SU-DHL-6 (cell line): ENCODE results near the gene FIGLA.

Experiments
- CTCF ChIP-seq: fragments of 200-600 bp; sonication (generic); IDR thresholded peaks from one replicate; pipeline ENCODE4 v1.5.1; 2017; ENCODE audit warnings: antibody characterized with exemption, mild to moderate bottlenecking, low read length, moderate library complexity; ENCODE audit not compliant: insufficient read depth, poor library complexity, severe bottlenecking
- EZH2phosphoT487 ChIP-seq: fragments of 200-600 bp; sonication (generic), shearing (Covaris generic); conservative IDR thresholded peaks from 2 replicates; pipeline ENCODE4 v1.6.1; 2018; ENCODE audit warnings: mild to moderate bottlenecking, antibody characterized with exemption, low read length, moderate library complexity, mixed read lengths

DNA sequence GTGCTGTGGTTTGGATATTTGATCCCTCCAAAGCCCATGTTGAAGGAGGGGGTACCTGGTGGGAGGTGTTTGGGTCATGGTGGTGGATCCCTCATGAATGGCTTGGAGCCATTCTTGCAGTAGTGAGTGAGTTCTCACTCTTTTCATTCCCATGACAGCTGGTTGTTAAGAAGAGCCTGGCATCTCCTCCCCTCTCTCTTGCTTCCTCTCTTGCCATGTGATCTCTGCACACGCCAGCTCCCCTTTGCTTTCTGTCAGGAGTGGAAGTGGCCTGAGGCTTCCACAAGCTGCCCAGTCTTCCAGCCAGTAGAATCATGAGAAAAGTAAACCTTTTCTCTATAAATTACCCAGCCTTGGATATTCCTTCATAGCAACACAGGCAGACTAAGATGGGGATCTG lies 31.0 kb downstream of the FIGLA start:
- TF ChIP-seq CTCF (no peak), EZH2phosphoT487 (no peak)
